ENCODE data around the gene PLD4. TPM values are rescaled to one million over a fixed set of nuclear protein-coding genes. Genes with fewer than 3 reads are reported as not detected.
"Not testable (repeated sequence)": the region's sequence is repeated elsewhere in the genome, so short reads cannot be mapped to it uniquely, and the experiment has no call there.

PLD4 gene
- polyA plus RNA-seq, 6 donors from 2014 or later, result 77.4 to 264 (median 182) TPM

- Mint-ChIP-seq H3K4me1 (peaks cover 0 to 5% (median 3%) of the 10 kb centered on the region in 3 donors), H3K27ac (peak overlapping the region in 1 of 6 donors; percentile 20), H3K9me3 (no peaks in the 10 kb centered on the region), H3K36me3 (no peaks in the 10 kb centered on the region), H3K4me3 (no peak overlapping the region), H3K27me3 (peaks cover 0 to 6% (median 0%) of the 10 kb centered on the region in 3 donors)
- ATAC-seq (ENCODE audit: low read depth in 2 of 2) (no peak), DNase-seq (no peak)
Observed at GRCh38 chr14:104882325-104882973, 42.2 kb upstream of the PLD4 start.

DNA sequence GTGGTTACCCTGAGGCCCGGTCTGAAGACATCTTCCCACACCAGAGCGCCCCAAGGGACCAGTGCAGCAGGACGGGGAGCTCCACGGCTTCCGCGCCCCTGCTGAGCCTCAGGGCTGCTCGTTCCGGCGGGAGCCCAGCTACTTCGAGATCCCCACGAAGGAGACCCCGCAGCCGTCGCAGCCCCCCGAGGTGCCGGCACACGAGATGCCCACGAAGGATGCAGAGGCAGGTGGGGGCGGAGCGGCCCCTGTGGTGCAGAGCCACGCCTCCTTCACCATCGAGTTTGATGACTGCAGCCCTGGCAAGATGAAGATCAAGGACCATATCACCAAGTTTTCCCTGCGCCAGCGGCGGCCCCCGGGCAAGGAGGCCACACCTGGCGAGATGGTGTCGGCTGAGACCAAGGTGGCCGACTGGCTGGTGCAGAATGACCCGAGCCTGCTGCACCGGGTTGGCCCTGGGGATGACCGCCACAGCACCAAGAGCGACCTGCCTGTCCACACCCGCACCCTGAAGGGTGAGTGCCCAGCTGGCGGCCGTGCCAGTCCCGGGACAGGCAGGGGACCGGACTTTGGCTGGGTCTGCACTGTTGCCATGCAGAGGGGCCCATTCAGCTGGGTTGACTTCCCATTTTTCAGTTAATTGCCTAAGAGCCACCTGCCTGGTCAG lies 41.6 kb upstream of the PLD4 start:
- DNase-seq, result no peak
- peaks cover 0 to 6% (median 0%) of the 10 kb centered on the region in 3 donors for H3K27me3 Mint-ChIP-seq
- H3K9me3 Mint-ChIP-seq, result no peaks in the 10 kb centered on the region
- peaks cover 0 to 5% (median 3%) of the 10 kb centered on the region in 3 donors for H3K4me1 Mint-ChIP-seq
- no peak overlapping the region for H3K27ac Mint-ChIP-seq
- no peak overlapping the region for H3K4me3 Mint-ChIP-seq
- no peaks in the 10 kb centered on the region for H3K36me3 Mint-ChIP-seq
- ATAC-seq (ENCODE audit: low read depth in 2 of 2), result no peak

DNA sequence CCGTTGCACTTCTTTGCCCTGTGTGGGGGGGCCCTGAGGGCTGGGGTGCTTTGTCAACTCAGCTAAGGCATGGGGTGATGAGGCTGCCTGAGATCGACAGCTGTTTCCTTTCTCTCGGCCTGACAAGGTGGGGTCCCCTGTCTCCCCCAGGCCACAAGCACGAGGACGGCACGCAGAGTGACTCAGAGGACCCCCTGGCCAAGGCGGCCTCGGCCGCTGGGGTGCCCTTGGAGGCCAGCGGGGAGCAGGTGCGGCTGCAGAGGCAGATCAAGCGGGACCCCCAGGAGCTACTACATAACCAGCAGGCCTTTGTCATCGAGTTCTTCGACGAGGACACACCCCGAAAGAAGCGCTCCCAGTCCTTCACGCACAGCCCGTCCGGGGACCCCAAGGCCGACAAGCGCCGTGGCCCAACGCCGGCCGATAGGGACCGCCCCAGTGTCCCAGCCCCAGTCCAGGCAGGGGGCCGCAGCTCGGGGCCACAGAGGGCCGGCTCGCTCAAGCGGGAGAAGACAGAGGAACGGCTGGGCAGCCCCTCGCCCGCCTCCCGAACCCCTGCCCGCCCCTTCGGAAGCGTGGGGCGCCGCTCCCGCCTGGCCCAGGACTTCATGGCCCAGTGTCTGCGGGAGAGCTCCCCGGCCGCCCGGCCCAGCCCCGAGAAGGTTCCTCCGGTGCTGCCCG lies 40.9 kb upstream of the PLD4 start:
- Mint-ChIP-seq H3K27me3 (peaks cover 0 to 6% (median 0%) of the 10 kb centered on the region in 3 donors), H3K36me3 (no peaks in the 10 kb centered on the region), H3K9me3 (no peaks in the 10 kb centered on the region), H3K4me1 (peaks cover 0 to 5% (median 3%) of the 10 kb centered on the region in 3 donors), H3K27ac (no peak overlapping the region), H3K4me3 (no peak overlapping the region)
- DNase-seq (no peak), ATAC-seq (ENCODE audit: low read depth in 2 of 2) (no peak)

DNA sequence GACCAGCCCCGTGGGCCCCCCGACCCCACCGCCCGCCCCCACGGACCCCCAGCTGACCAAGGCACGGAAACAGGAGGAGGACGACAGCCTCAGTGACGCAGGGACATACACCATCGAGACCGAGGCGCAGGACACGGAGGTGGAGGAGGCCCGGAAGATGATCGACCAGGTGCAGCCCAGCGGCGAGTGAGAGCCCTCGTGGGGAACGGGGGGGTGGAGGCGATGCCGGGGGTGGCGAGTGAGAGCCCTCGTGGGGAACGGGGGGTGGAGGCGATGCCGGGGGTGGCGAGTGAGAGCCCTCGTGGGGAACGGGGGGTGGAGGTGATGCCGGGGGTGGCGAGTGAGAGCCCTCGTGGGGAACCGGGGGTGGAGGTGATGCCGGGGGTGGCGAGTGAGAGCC lies 40.3 kb upstream of the PLD4 start:
- H3K27me3 Mint-ChIP-seq; H3K4me3 Mint-ChIP-seq; H3K4me1 Mint-ChIP-seq; H3K9me3 Mint-ChIP-seq; H3K27ac Mint-ChIP-seq; DNase-seq; H3K36me3 Mint-ChIP-seq; ATAC-seq (ENCODE audit: low read depth in 2 of 2): not testable (repeated sequence)

DNA sequence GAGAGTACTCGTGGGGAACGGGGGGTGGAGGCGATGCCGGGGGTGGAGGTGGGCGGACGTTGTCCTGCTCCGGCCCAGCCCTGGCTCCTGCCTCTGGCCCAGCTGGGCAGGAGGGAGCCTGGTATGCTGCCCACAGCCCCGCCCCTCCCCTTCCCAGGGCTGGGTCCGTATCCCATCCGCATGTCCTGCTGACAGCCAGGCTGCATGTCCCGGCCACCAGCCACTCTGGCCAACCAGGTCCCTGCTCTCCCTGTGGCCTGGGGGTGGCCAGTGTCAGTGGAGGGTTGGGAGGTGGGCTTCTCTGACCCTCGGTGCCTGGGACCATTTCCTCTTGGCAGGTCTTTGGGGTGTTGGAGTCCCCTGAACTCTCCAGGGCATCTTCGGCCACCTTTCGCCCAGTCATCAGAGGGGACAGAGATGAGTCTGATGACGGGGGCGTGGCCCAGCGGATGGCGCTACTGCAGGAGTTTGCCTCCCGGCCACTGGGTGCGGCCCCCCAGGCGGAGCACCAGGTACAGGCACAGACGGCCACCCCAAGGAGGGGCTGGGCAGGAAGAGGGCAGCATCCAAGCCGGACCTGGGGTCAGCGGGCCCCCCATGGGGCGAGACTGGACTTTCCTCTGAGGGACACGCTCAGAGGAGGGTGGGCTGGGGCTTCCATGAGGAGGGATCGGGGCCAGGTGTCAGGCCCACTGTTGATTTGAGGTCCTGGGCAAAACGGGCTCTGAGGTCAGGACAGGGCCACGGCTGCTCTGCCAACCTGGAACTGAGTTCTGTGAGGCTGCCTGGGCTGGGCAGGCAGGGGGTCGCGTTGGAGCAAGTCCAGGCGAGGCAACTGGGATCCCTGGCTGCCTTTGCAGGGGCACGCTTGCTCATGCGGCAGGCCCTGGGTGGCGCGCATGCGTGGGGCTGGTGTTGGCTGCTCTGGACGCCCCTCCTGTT lies 39.4 kb upstream of the PLD4 start:
- peaks cover 0 to 5% (median 3%) of the 10 kb centered on the region in 3 donors for H3K4me1 Mint-ChIP-seq
- ATAC-seq (ENCODE audit: low read depth in 2 of 2), result no peak
- H3K36me3 Mint-ChIP-seq, result no peaks in the 10 kb centered on the region
- no peaks in the 10 kb centered on the region for H3K9me3 Mint-ChIP-seq
- H3K4me3 Mint-ChIP-seq, result no peak overlapping the region
- peaks cover 0 to 10% (median 0%) of the 10 kb centered on the region in 3 donors for H3K27me3 Mint-ChIP-seq
- no peak for DNase-seq
- peak overlapping the region in 1 of 6 donors; percentile 41 for H3K27ac Mint-ChIP-seq

- Mint-ChIP-seq H3K4me3 (no peak overlapping the region), H3K27me3 (peaks cover 0 to 7% (median 0%) of the 10 kb centered on the region in 3 donors), H3K36me3 (no peaks in the 10 kb centered on the region), H3K4me1 (no peaks in the 10 kb centered on the region), H3K27ac (no peak overlapping the region), H3K9me3 (no peaks in the 10 kb centered on the region)
- DNase-seq (no peak), ATAC-seq (ENCODE audit: low read depth in 2 of 2) (no peak)
Observed at GRCh38 chr14:104885973-104886689, 38.5 kb upstream of the PLD4 start.

GRCh38 chr14:104886690-104887622 lies 37.7 kb upstream of the PLD4 start:
- no peaks in the 10 kb centered on the region for H3K36me3 Mint-ChIP-seq
- H3K4me1 Mint-ChIP-seq, result no peaks in the 10 kb centered on the region
- DNase-seq (no peak), ATAC-seq (ENCODE audit: low read depth in 2 of 2) (no peak)
- peaks cover 0 to 14% (median 0%) of the 10 kb centered on the region in 3 donors for H3K27me3 Mint-ChIP-seq
- H3K9me3 Mint-ChIP-seq, result no peaks in the 10 kb centered on the region
- H3K27ac Mint-ChIP-seq, result no peak overlapping the region
- H3K4me3 Mint-ChIP-seq, result no peak overlapping the region

DNA sequence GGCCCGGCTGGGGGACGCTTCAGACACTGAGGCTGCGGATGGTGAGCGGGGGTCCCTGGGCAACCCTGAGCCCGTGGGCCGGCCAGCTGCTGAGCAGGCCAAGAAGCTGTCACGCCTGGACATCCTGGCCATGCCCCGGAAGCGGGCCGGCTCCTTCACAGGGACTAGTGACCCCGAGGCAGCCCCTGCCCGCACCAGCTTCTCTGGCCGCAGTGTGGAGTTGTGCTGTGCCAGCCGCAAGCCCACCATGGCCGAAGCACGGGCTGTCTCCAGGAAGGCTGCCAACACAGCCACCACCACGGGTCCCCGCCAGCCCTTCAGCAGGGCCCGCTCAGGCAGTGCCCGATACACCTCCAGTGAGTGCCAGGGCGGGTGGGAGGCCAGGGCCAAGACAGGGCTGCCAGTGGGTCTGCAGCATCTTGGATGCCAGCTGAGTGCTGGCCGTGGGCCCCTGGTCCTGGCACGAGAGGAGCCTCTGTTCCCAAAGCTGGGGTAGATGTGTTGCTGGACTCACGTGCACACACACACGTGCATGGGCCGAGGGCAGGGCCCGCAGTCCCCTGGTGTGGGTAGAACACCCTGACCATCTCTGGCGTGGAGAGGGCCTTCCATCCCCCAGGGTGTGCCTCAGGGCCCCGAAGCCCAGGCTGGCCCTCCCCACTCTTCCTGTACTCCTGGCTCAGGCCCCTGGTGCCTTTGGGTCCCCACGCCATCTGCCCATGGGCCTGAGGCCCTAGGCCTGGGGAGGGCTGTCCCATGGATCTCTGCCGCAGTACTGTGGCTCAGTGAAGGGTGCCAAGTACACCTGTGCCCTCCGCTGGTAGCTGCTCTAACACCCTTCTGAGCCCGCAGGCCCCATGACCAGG lies 36.8 kb upstream of the PLD4 start:
- no peak overlapping the region for H3K27ac Mint-ChIP-seq
- DNase-seq, result no peak
- H3K9me3 Mint-ChIP-seq, result no peaks in the 10 kb centered on the region
- no peak for ATAC-seq (ENCODE audit: low read depth in 2 of 2)
- H3K4me3 Mint-ChIP-seq, result no peak overlapping the region
- H3K4me1 Mint-ChIP-seq, result no peaks in the 10 kb centered on the region
- no peaks in the 10 kb centered on the region for H3K36me3 Mint-ChIP-seq
- peaks cover 0 to 14% (median 0%) of the 10 kb centered on the region in 3 donors for H3K27me3 Mint-ChIP-seq

DNA sequence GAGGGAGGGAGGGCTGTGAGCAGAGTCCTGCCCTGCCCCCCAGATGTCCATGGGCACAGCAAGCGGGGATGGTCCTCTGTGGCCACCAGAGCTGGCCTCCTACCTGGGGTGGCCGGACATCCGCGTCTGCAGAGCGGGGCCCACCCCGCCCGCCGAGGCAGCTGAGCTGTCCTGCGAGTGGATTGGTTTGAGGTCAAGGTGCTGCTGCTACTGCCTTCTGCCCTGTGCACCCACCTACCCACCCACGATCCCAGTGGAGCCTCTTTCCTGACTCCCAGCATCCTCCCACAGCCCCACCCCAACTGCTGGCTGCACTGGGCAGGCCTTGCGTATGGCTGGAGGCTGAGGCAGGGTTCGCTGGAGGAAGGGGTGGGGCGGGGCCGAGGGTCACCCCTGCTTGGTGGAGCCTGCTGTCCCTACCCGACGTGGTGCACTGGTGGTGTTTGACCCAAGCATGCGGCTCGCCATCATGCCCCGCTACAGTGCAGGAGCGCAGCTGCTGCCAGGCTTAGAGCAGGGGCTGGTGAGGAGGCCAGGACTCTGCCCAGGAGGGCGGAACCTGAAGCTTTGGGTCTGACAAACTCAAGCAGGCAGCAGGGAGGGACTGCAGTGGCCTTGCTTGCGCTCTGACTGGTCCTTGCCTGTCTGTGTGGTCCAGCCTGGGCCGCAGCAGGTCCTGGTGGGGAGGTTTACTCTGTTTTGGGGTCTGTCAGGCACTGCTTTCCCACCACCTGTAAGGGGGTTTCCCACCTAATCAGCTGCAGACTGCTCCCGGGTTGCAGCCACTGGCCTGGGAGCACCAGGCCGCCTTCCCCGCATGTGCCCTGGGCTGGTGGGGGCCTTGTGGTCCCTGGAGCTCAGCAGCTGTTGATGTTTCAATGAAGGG lies 35.9 kb upstream of the PLD4 start:
- ATAC-seq (ENCODE audit: low read depth in 2 of 2), result no peak
- H3K4me1 Mint-ChIP-seq, result no peaks in the 10 kb centered on the region
- H3K36me3 Mint-ChIP-seq, result no peaks in the 10 kb centered on the region
- no peaks in the 10 kb centered on the region for H3K9me3 Mint-ChIP-seq
- no peak overlapping the region for H3K27ac Mint-ChIP-seq
- no peak overlapping the region for H3K4me3 Mint-ChIP-seq
- peaks cover 0 to 14% (median 0%) of the 10 kb centered on the region in 3 donors for H3K27me3 Mint-ChIP-seq
- DNase-seq, result no peak

GRCh38 chr14:104889375-104889757 lies 35.3 kb upstream of the PLD4 start:
- H3K27me3 Mint-ChIP-seq, result peaks cover 0 to 14% (median 0%) of the 10 kb centered on the region in 3 donors
- no peaks in the 10 kb centered on the region for H3K4me1 Mint-ChIP-seq
- no peaks in the 10 kb centered on the region for H3K36me3 Mint-ChIP-seq
- H3K27ac Mint-ChIP-seq, result no peak overlapping the region
- no peak for DNase-seq
- H3K9me3 Mint-ChIP-seq, result no peaks in the 10 kb centered on the region
- no peak for ATAC-seq (ENCODE audit: low read depth in 2 of 2)
- no peak overlapping the region for H3K4me3 Mint-ChIP-seq
